PC-9 (cell line): ENCODE results near the gene MECR. TPM values are rescaled to one million over a fixed set of nuclear protein-coding genes. Genes with fewer than 3 reads are reported as not detected.

Experiments used
- BruUV-seq: library from RNA; stranded (reverse); fragments of 400-500 nt; replicated peaks from 2 replicates; lab custom pipeline; 2021; lab: Mats Ljungman, UMichigan
- CTCF ChIA-PET: fragments of 300-600 bp; sonication (Branson Sonifier 250); formaldehyde crosslinking; loops from one replicate; lab custom pipeline; 2022; ENCODE audit warnings: antibody characterized with exemption; lab: Charles Lee
- POLR2A ChIA-PET: fragments of 300-600 bp; sonication (Branson Sonifier 250); formaldehyde crosslinking; loops from one replicate; lab custom pipeline; 2022; ENCODE audit warnings: antibody characterized with exemption; ENCODE audit not compliant: unreplicated experiment; lab: Charles Lee
- DNase-seq, 2 experiments: peaks; one replicate each; pipeline versions ENCODE4 v3.0.0 to v3.0.0-alpha.2; 2015 to 2022; ENCODE audit warnings: mixed read lengths in 1 of 2
- H2AFZ ChIP-seq: fragments of 200-600 bp; sonication (generic); 2 replicates; pipeline ENCODE4 v1.8.1; 2017; ENCODE audit warnings: antibody characterized with exemption
- H3F3A ChIP-seq: fragments of 200-600 bp; sonication (generic); 2 replicates; pipeline ENCODE4 v1.8.1; 2017; ENCODE audit warnings: antibody characterized with exemption, mild to moderate bottlenecking, low read depth; ENCODE audit not compliant: insufficient read depth
- H3K27ac ChIP-seq: fragments of 200-600 bp; sonication (generic); 2 replicates; pipeline ENCODE4 v1.6.1; 2016; ENCODE audit warnings: mixed run types
- H3K27me3 ChIP-seq: fragments of 200-600 bp; sonication (generic); 2 replicates; pipeline ENCODE4 v1.6.1; 2016; ENCODE audit warnings: low read depth, mixed run types; ENCODE audit not compliant: insufficient read depth
- H3K36me3 ChIP-seq: fragments of 200-600 bp; sonication (generic); 2 replicates; pipeline ENCODE4 v1.6.1; 2016; ENCODE audit warnings: low read depth, mixed run types
- H3K4me1 ChIP-seq: fragments of 200-600 bp; sonication (generic); replicated peaks from 2 replicates; pipeline ENCODE4 v1.6.1; 2016; ENCODE audit warnings: mixed run types; ENCODE audit not compliant: insufficient read depth
- H3K4me2 ChIP-seq: fragments of 200-600 bp; sonication (generic); 2 replicates; pipeline ENCODE4 v1.6.1; 2017; ENCODE audit warnings: mixed run types
- H3K4me3 ChIP-seq: fragments of 200-600 bp; sonication (generic); 2 replicates; pipeline ENCODE4 v1.6.1; 2016; ENCODE audit warnings: mixed run types
- H3K79me2 ChIP-seq: fragments of 200-600 bp; sonication (generic); 2 replicates; pipeline ENCODE4 v1.6.1; 2017; ENCODE audit warnings: low read depth, mixed run types
- H3K9me2 ChIP-seq: fragments of 200-600 bp; sonication (generic); 2 replicates; pipeline ENCODE4 v1.8.1; 2017; ENCODE audit warnings: mild to moderate bottlenecking; ENCODE audit not compliant: insufficient read depth
- H3K9me3 ChIP-seq: fragments of 200-600 bp; sonication (generic); 2 replicates; pipeline ENCODE4 v1.8.1; 2016; ENCODE audit warnings: low read depth; ENCODE audit not compliant: insufficient read depth
- H4K20me1 ChIP-seq: fragments of 200-600 bp; sonication (generic); 2 replicates; pipeline ENCODE4 v1.8.1; 2017; ENCODE audit not compliant: insufficient read depth
- EZH2 ChIP-seq: fragments of 200-600 bp; sonication (generic); IDR thresholded peaks from 2 replicates; pipeline ENCODE4 v1.8.0; 2017; ENCODE audit warnings: antibody characterized with exemption, low read depth
- intact Hi-C: fragments of 100-400 bp; cut with micrococcal nuclease; formaldehyde crosslinking; loops from one replicate; pipeline ENCODE4 v1.10.0; 2022; ENCODE audit not compliant: unreplicated experiment
- total RNA-seq: library from RNA; stranded (reverse); gene quantifications from 2 replicates; pipeline ENCODE4 v1.2.3, GENCODE V29; 2021
- TF ChIP-seq, protein P1 (sequence below): fragments of 200-600 bp; sonication (generic); conservative IDR thresholded peaks from 2 replicates; pipeline ENCODE4 v1.6.1; 2017; ENCODE audit warnings: mixed run types, antibody characterized with exemption, mild to moderate bottlenecking, moderate library complexity

MECR gene
- total RNA-seq, 1 experiment from 2014 or later, result 46.4 TPM

DNA sequence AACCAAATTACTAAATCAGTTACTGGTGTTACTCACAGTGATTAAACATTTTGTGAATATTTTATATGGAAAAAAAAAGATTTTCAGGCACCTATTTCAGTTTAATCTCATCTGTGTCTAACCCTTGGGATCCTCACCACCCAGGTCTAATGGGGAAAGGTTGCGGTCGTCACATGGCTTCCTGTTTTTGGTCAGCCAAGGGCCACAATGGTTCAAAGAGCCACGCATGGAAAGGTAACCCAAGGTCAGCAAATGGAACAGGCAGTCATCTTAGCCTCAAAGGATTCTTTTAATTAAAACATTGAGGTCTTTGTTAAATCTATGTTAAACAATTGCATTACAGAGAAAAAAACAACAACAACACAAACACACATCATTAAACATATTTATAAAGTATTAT is 71.0 kb downstream of the MECR start:
- ChIA-PET CTCF (interaction anchor here (0.6 kb wide), 1 partner anchor 129 kb away, joined by 3 read pairs; no protein-coding TSS in a partner anchor), POLR2A (no interaction called here)
- Histone ChIP-seq H3K36me3 (peaks cover 14% of the 10 kb centered on the region; the same call in 1 of the 2 replicates), H3K9me2 (no peaks in the 10 kb centered on the region), H3K27ac (no peak overlapping the region), H3K79me2 (peaks cover 33% of the 10 kb centered on the region), H3K9me3 (no peaks in the 10 kb centered on the region), H3K4me3 (no peak overlapping the region), H3F3A (no peaks in the 10 kb centered on the region), H3K27me3 (no peaks in the 10 kb centered on the region), H4K20me1 (peaks cover 21% of the 10 kb centered on the region), H3K4me1 (no peaks in the 10 kb centered on the region), H2AFZ (no peak overlapping the region), H3K4me2 (no peak overlapping the region)
- DNase-seq, result no peak
- TF ChIP-seq, protein P1, sequence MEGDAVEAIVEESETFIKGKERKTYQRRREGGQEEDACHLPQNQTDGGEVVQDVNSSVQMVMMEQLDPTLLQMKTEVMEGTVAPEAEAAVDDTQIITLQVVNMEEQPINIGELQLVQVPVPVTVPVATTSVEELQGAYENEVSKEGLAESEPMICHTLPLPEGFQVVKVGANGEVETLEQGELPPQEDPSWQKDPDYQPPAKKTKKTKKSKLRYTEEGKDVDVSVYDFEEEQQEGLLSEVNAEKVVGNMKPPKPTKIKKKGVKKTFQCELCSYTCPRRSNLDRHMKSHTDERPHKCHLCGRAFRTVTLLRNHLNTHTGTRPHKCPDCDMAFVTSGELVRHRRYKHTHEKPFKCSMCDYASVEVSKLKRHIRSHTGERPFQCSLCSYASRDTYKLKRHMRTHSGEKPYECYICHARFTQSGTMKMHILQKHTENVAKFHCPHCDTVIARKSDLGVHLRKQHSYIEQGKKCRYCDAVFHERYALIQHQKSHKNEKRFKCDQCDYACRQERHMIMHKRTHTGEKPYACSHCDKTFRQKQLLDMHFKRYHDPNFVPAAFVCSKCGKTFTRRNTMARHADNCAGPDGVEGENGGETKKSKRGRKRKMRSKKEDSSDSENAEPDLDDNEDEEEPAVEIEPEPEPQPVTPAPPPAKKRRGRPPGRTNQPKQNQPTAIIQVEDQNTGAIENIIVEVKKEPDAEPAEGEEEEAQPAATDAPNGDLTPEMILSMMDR, result no peak
- no peak for TF ChIP-seq EZH2
- intact Hi-C loops, result no loop called here
- BruUV-seq, result no TSS peak

DNA sequence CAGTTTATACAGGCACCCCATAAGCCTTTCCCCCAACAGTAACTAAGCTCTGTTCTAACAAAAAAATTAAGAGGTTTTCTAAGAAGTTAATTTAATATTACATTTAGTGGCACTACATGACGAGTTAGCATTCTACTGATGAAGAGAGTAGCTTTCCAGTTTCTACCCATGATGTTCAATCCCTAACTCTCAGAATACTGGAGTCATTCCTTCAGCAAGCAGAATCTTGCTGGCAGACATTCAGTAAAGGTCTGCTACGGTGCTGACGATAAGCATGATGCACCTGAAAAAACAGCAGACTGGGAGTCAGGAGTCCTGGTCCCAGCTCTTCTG is 73.5 kb downstream of the MECR start:
- Histone ChIP-seq H3K4me3 (no peak overlapping the region), H3K4me2 (no peak overlapping the region), H3K9me3 (no peaks in the 10 kb centered on the region), H3K36me3 (0 out of 2 replicates have a peak, but pooled peaks cover 5% of the 10 kb centered on the region), H3K27me3 (no peaks in the 10 kb centered on the region), H3K79me2 (peaks cover 10% of the 10 kb centered on the region), H4K20me1 (peaks cover 9% of the 10 kb centered on the region), H3K27ac (no peak overlapping the region), H3K9me2 (no peaks in the 10 kb centered on the region), H3K4me1 (no peaks in the 10 kb centered on the region), H3F3A (no peaks in the 10 kb centered on the region), H2AFZ (no peak overlapping the region)
- no TSS peak for BruUV-seq
- no peak for DNase-seq
- ChIA-PET CTCF (no interaction called here), POLR2A (no interaction called here)
- intact Hi-C loops, result no loop called here
- TF ChIP-seq EZH2, result no peak
- TF ChIP-seq, protein P1, result no peak

DNA sequence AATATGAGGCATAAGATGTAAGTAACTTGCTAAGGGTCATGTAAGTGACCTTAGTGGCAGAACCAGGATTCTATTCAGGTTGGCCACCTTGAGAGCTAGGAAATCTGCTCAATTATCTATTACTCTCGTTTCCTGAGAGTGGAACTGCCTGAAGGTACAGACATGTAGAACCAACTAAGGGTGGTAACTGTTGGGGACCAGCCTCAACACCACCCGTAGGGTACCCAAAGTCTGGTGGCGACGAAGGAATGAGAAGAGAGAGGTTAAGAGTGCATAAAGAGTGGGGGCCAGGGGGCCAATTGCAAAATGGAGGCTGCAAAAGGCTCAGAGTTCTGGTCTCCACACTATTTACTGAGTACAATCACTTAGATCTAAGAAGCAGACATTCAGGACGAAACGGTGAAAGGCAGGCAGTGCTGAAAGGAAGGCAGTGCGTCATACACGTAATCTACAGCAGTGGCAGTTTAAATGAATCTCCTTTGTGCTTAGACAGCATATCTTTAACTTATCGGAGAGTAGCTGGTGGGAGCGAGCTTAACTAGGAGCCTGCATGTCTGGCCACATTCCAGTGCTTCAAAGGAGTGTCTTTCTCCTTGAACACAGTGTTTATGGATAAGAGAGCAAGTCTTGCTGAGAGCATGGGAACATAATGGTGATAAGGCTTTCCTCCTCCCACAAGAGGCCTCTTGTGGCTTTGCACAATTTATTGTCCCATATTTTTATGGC is 74.0 kb downstream of the MECR start:
- TF ChIP-seq, protein P1, result no peak
- no peak for TF ChIP-seq EZH2
- ChIA-PET CTCF (interaction anchor here (0.6 kb wide), 2 partner anchors 43 to 91 kb away, joined by 4 to 5 read pairs; no protein-coding TSS in a partner anchor), POLR2A (no interaction called here)
- H3K36me3 ChIP-seq, result peaks cover 11% of the 10 kb centered on the region; the same call in 1 of the 2 replicates
- H3K9me2 ChIP-seq, result no peaks in the 10 kb centered on the region
- H3K4me1 ChIP-seq, result no peaks in the 10 kb centered on the region
- H3F3A ChIP-seq, result no peaks in the 10 kb centered on the region
- no peak overlapping the region for H3K4me2 ChIP-seq
- no TSS peak for BruUV-seq
- peaks cover 5% of the 10 kb centered on the region; the same call in 1 of the 2 replicates for H3K79me2 ChIP-seq
- no peak overlapping the region for H3K4me3 ChIP-seq
- H4K20me1 ChIP-seq, result peaks cover 5% of the 10 kb centered on the region
- no peak for DNase-seq
- H2AFZ ChIP-seq, result no peak overlapping the region
- H3K27me3 ChIP-seq, result no peaks in the 10 kb centered on the region
- no peak overlapping the region for H3K27ac ChIP-seq
- intact Hi-C loops, result no loop called here
- H3K9me3 ChIP-seq, result no peaks in the 10 kb centered on the region
